ENCODE measurements around the gene FAXDC2. TPM values are rescaled to one million over a fixed set of nuclear protein-coding genes. Genes with fewer than 3 reads are reported as not detected.
"Not testable (repeated sequence)": the region's sequence is repeated elsewhere in the genome, so short reads cannot be mapped to it uniquely, and the experiment has no call there.

FAXDC2 gene
- total and polyA plus RNA-seq, 5 donors from 2014 or later = 0.21 to 4.0 (median 0.40) TPM; not detected in 2

DNA sequence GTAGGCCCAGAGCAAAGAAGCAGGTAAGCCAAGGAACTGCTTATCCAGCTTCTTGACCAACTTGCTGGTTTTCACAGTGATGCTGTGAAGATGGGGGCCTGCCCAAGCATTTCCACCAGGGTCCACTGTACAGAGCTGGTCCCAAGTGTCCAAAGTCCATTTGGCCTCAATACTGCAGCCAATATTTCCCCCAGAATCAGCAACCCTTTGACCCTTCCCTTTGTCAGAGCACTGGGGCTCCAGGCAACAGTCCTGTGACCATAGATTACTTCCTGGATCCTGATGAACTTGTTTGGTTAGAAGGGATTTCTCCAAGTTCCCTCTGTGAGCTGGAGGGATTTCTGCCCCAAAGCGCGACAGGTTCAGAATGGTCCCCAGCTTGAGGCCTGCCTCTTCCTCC, 26.3 kb downstream of the FAXDC2 start:
- ATAC-seq (ENCODE audit: low read depth in 2 of 2) = no peak
- no peak overlapping the region for H3K4me3 Mint-ChIP-seq
- Histone ChIP-seq H3K9me3 (ENCODE audit: control insufficient read depth in 2 of 2, low read length in 2 of 2) (no peaks in the 10 kb centered on the region), H3K36me3 (ENCODE audit: control insufficient read depth, insufficient read depth, low read length) (peaks cover 9% of the 10 kb centered on the region), H3K4me3 (ENCODE audit: low read depth, low read length) (no peak overlapping the region), H3K4me1 (ENCODE audit: control insufficient read depth, insufficient read depth, low read length, poor library complexity, severe bottlenecking) (peaks cover 4% of the 10 kb centered on the region), H3K27ac (ENCODE audit: insufficient read depth, low read length, poor library complexity, severe bottlenecking) (no peak overlapping the region), H3K27me3 (ENCODE audit: control insufficient read depth, insufficient read depth, low read length) (no peaks in the 10 kb centered on the region)
- no peak for DNase-seq
- no peaks in the 10 kb centered on the region for H3K9me3 Mint-ChIP-seq
- H3K4me1 Mint-ChIP-seq = peaks cover 4 to 16% (median 13%) of the 10 kb centered on the region in 4 donors
- no peaks in the 10 kb centered on the region for H3K27me3 Mint-ChIP-seq
- H3K27ac Mint-ChIP-seq = no peak overlapping the region
- H3K36me3 Mint-ChIP-seq = peaks cover 25% of the 10 kb centered on the region

DNA sequence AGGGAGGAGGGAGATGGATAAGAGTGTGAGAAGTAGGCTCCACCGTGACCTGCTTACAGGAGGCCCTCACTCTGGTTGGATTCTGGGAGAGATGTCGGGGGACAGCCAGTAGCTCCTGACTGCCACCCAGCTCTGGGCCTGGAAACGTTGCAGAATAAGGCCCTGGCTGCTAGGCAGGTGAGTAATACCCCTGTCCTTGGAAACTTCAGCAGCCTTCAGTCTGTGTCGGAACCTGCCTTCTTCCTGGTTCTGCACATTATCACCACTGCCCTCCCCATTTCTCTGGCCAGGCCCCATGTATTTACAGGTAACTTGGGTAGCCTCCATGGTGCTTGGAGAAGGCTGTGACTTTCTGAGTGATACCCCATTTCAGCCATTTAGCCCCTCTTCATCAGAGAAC, 26.8 kb downstream of the FAXDC2 start:
- peaks cover 11% of the 10 kb centered on the region for H3K36me3 ChIP-seq (ENCODE audit: control insufficient read depth, insufficient read depth, low read length)
- H3K9me3 Mint-ChIP-seq = no peaks in the 10 kb centered on the region
- no peak for ATAC-seq (ENCODE audit: low read depth in 2 of 2)
- no peak overlapping the region for H3K4me3 Mint-ChIP-seq
- no peaks in the 10 kb centered on the region for H3K27me3 Mint-ChIP-seq
- no peak overlapping the region for H3K27ac ChIP-seq (ENCODE audit: insufficient read depth, low read length, poor library complexity, severe bottlenecking)
- DNase-seq = no peak
- no peak overlapping the region for H3K4me3 ChIP-seq (ENCODE audit: low read depth, low read length)
- peaks cover 4 to 14% (median 11%) of the 10 kb centered on the region in 4 donors for H3K4me1 Mint-ChIP-seq
- H3K27ac Mint-ChIP-seq = no peak overlapping the region
- no peaks in the 10 kb centered on the region for H3K9me3 ChIP-seq (ENCODE audit: control insufficient read depth in 2 of 2, low read length in 2 of 2)
- peaks cover 28% of the 10 kb centered on the region for H3K36me3 Mint-ChIP-seq
- H3K4me1 ChIP-seq (ENCODE audit: control insufficient read depth, insufficient read depth, low read length, poor library complexity, severe bottlenecking) = no peaks in the 10 kb centered on the region
- H3K27me3 ChIP-seq (ENCODE audit: control insufficient read depth, insufficient read depth, low read length) = no peaks in the 10 kb centered on the region

DNA sequence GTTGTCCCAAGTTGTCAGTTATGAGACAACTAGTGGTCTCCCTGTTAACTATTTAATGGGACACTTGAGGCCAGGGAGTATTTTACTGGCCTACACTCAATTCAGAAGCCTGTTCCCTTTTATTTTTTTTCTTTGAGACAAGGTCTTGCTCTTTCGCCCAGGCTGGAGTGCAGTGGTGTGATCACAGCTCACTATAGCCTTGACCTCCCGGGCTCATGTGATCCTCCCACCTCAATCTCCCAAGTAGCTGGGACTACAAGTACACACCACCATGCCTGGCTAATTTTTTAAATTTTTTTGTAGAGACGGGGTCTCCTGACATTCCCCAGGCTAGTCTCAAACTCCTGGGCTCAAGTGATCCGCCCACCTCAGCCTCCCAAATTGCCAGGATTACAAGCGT, 27.5 kb downstream of the FAXDC2 start:
- not testable (repeated sequence) for H3K4me3 ChIP-seq (ENCODE audit: low read depth, low read length); H3K4me3 Mint-ChIP-seq; H3K27ac Mint-ChIP-seq; H3K27ac ChIP-seq (ENCODE audit: insufficient read depth, low read length, poor library complexity, severe bottlenecking); H3K27me3 ChIP-seq (ENCODE audit: control insufficient read depth, insufficient read depth, low read length); H3K9me3 ChIP-seq (ENCODE audit: control insufficient read depth in 2 of 2, low read length in 2 of 2); DNase-seq; H3K27me3 Mint-ChIP-seq; H3K9me3 Mint-ChIP-seq; ATAC-seq (ENCODE audit: low read depth in 2 of 2); H3K4me1 Mint-ChIP-seq; H3K4me1 ChIP-seq (ENCODE audit: control insufficient read depth, insufficient read depth, low read length, poor library complexity, severe bottlenecking)
- peaks cover 18% of the 10 kb centered on the region for H3K36me3 ChIP-seq (ENCODE audit: control insufficient read depth, insufficient read depth, low read length)
- peaks cover 31% of the 10 kb centered on the region for H3K36me3 Mint-ChIP-seq

DNA sequence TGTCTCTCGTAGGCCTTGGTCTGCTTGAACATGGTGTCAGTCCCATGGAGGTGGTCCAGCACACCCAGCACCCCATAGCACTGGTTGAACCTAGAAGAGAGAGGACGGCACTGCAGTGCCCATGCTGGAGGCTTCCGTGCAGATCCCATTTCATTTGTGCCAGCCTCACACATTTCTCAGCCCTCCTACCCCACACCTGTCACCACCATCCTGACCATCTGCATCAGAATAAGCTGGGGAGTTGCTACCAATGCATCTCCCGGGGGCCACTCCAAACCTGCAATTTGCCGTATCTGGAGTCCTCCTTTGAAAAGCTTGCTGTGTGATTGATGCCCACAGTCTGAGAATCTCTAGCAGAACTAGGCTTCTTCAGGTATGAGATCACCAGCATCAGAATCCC, 30.0 kb downstream of the FAXDC2 start:
- H3K27me3 Mint-ChIP-seq = no peaks in the 10 kb centered on the region
- Histone ChIP-seq H3K27me3 (ENCODE audit: control insufficient read depth, insufficient read depth, low read length) (no peaks in the 10 kb centered on the region), H3K4me1 (ENCODE audit: control insufficient read depth, insufficient read depth, low read length, poor library complexity, severe bottlenecking) (no peaks in the 10 kb centered on the region), H3K9me3 (ENCODE audit: control insufficient read depth in 2 of 2, low read length in 2 of 2) (no peaks in the 10 kb centered on the region), H3K27ac (ENCODE audit: insufficient read depth, low read length, poor library complexity, severe bottlenecking) (no peak overlapping the region), H3K36me3 (ENCODE audit: control insufficient read depth, insufficient read depth, low read length) (peaks cover 42% of the 10 kb centered on the region), H3K4me3 (ENCODE audit: low read depth, low read length) (no peak overlapping the region)
- H3K27ac Mint-ChIP-seq = peak overlapping the region in 1 of 3 donors; percentile 74
- DNase-seq (no peak), ATAC-seq (ENCODE audit: low read depth in 2 of 2) (no peak)
- no peak overlapping the region for H3K4me3 Mint-ChIP-seq
- no peaks in the 10 kb centered on the region for H3K9me3 Mint-ChIP-seq
- H3K4me1 Mint-ChIP-seq = peaks cover 0 to 9% (median 2%) of the 10 kb centered on the region in 4 donors
- peaks cover 41% of the 10 kb centered on the region for H3K36me3 Mint-ChIP-seq

DNA sequence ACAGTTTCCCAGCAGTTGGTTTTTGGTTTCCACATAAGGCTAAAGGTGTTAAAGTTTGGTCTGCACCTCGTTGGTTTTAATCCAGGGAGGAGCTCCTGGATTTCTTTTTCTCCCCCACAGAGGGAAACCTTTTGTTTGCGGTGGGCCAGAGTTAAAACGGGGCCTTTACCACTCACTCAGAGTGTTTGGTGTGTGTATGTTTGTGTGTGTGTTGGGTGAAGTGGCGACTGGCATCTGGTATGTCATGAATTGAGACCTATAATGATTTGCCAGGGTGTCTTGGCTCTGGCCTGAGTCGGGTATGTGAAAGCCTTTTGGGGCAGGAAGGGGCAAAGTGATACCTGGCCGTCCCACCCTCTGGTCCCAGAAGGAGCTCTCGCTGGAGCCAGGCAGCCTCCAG, 30.9 kb downstream of the FAXDC2 start:
- no peaks in the 10 kb centered on the region for H3K4me1 ChIP-seq (ENCODE audit: control insufficient read depth, insufficient read depth, low read length, poor library complexity, severe bottlenecking)
- H3K4me3 ChIP-seq (ENCODE audit: low read depth, low read length) = no peak overlapping the region
- no peaks in the 10 kb centered on the region for H3K9me3 ChIP-seq (ENCODE audit: control insufficient read depth in 2 of 2, low read length in 2 of 2)
- Mint-ChIP-seq H3K27me3 (no peaks in the 10 kb centered on the region), H3K9me3 (no peaks in the 10 kb centered on the region), H3K4me1 (peaks cover 0 to 9% (median 4%) of the 10 kb centered on the region in 4 donors), H3K36me3 (peaks cover 45% of the 10 kb centered on the region), H3K4me3 (no peak overlapping the region), H3K27ac (no peak overlapping the region)
- H3K27ac ChIP-seq (ENCODE audit: insufficient read depth, low read length, poor library complexity, severe bottlenecking) = no peak overlapping the region
- peaks cover 50% of the 10 kb centered on the region for H3K36me3 ChIP-seq (ENCODE audit: control insufficient read depth, insufficient read depth, low read length)
- no peak for DNase-seq
- no peaks in the 10 kb centered on the region for H3K27me3 ChIP-seq (ENCODE audit: control insufficient read depth, insufficient read depth, low read length)
- no peak for ATAC-seq (ENCODE audit: low read depth in 2 of 2)

DNA sequence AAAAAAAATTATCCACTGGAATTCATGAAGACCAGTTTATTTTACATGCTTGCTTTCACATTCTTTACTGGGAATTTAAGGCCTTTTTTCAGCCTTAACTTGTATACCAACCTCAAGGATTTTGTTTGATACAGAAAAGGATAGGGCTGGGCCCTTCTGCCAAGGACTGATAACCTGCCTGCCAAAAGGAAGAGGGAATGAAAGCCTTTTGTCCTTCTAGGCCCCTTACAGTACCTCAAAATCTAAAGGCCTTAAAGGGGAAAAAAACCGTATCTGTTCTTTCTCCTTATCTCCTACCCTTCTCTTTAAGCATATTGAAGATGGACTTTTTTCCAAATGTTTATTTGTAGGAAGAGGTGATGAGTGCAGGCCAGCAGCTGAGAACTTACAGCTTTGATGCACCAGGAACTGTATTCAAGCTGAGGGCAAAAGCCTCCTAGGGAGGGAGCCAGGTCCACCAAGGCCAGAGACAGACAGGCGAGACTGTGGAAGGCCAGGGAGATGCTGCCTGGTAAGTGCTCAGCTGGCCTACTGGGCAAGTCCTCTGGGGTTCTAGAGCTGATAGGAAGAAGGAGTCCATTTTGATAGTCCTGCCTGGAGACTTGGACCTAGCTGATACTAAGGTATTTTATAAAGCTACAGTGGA, 31.8 kb downstream of the FAXDC2 start:
- H3K36me3 Mint-ChIP-seq = peaks cover 47% of the 10 kb centered on the region
- ATAC-seq (ENCODE audit: low read depth in 2 of 2) = no peak
- H3K4me1 Mint-ChIP-seq = peaks cover 0 to 9% (median 6%) of the 10 kb centered on the region in 4 donors

DNA sequence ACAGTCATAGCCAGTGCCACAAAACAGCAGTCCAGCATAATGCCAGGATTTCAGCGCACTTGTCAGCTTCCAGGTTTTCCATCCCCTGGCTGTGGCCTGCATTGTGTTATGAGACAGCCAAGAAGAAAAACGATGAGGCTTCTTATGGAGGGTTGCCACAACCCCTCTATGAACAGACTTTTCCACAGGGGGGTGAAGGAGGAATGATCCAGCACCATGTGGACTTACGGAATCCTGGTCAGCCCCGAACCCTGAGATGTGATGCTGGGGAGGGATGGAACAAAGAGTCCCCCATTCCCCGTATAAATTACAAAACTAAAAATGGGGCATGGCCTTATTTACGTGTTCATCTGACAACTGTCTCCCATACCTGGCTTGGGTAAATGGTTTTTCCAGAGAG, 32.6 kb downstream of the FAXDC2 start:
- no peaks in the 10 kb centered on the region for H3K27me3 ChIP-seq (ENCODE audit: control insufficient read depth, insufficient read depth, low read length)
- Mint-ChIP-seq H3K4me1 (peaks cover 0 to 12% (median 10%) of the 10 kb centered on the region in 4 donors), H3K27me3 (no peaks in the 10 kb centered on the region), H3K36me3 (peaks cover 47% of the 10 kb centered on the region), H3K4me3 (no peak overlapping the region), H3K9me3 (no peaks in the 10 kb centered on the region), H3K27ac (peak overlapping the region in 1 of 3 donors; percentile 59)
- DNase-seq (no peak), ATAC-seq (ENCODE audit: low read depth in 2 of 2) (no peak)
- no peak overlapping the region for H3K27ac ChIP-seq (ENCODE audit: insufficient read depth, low read length, poor library complexity, severe bottlenecking)
- H3K4me3 ChIP-seq (ENCODE audit: low read depth, low read length) = no peak overlapping the region
- H3K36me3 ChIP-seq (ENCODE audit: control insufficient read depth, insufficient read depth, low read length) = peaks cover 61% of the 10 kb centered on the region
- no peaks in the 10 kb centered on the region for H3K9me3 ChIP-seq (ENCODE audit: control insufficient read depth in 2 of 2, low read length in 2 of 2)
- H3K4me1 ChIP-seq (ENCODE audit: control insufficient read depth, insufficient read depth, low read length, poor library complexity, severe bottlenecking) = peaks cover 10% of the 10 kb centered on the region

More for the DNA sequence above, 31.8 kb downstream of the FAXDC2 start:
- no peak overlapping the region for H3K27ac ChIP-seq (ENCODE audit: insufficient read depth, low read length, poor library complexity, severe bottlenecking)
- no peaks in the 10 kb centered on the region for H3K9me3 ChIP-seq (ENCODE audit: control insufficient read depth in 2 of 2, low read length in 2 of 2)
- H3K27me3 ChIP-seq (ENCODE audit: control insufficient read depth, insufficient read depth, low read length) = no peaks in the 10 kb centered on the region
- no peaks in the 10 kb centered on the region for H3K9me3 Mint-ChIP-seq
- H3K4me3 ChIP-seq (ENCODE audit: low read depth, low read length) = no peak overlapping the region
- peak overlapping the region in 2 of 3 donors; percentile 59 to 78 for H3K27ac Mint-ChIP-seq
- DNase-seq = no peak
- peaks cover 54% of the 10 kb centered on the region for H3K36me3 ChIP-seq (ENCODE audit: control insufficient read depth, insufficient read depth, low read length)
- no peaks in the 10 kb centered on the region for H3K27me3 Mint-ChIP-seq
- H3K4me3 Mint-ChIP-seq = no peak overlapping the region
- peaks cover 6% of the 10 kb centered on the region for H3K4me1 ChIP-seq (ENCODE audit: control insufficient read depth, insufficient read depth, low read length, poor library complexity, severe bottlenecking)

DNA sequence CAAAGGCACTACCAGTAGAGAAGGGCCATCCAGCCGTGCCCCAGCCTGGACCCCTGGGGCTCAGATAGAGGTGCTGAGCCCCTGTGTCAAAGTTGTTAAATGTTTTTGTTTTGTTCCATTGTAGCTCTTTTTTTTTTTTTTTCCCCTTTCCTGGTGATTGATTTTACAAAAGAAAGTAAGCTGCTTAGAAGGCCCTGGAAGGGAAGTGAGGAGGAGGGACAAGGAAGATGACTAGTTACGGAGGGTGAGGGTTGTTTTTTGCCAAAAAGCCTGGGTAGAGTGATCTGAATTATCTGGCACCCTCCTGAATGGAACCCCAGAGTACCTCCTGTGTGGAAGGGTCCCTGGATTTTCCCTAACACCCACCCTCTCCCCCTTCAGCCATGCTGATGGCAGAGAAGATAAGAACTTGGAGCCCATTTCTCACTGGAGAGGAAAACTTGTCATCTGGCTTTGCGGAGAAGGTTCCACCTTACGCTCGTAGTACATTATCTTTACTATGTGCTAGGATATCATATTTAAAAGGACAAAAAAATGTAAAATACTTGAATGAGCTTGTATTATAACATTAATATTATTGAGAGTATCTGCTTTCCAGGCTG, 33.4 kb downstream of the FAXDC2 start:
- DNase-seq = no peak
- Mint-ChIP-seq H3K27me3 (no peaks in the 10 kb centered on the region), H3K4me3 (no peak overlapping the region), H3K9me3 (no peaks in the 10 kb centered on the region), H3K27ac (peak overlapping the region in 2 of 3 donors; percentile 59 to 71), H3K4me1 (peaks cover 3 to 19% (median 11%) of the 10 kb centered on the region in 4 donors), H3K36me3 (peaks cover 47% of the 10 kb centered on the region)
- Histone ChIP-seq H3K27me3 (ENCODE audit: control insufficient read depth, insufficient read depth, low read length) (no peaks in the 10 kb centered on the region), H3K36me3 (ENCODE audit: control insufficient read depth, insufficient read depth, low read length) (peaks cover 62% of the 10 kb centered on the region), H3K27ac (ENCODE audit: insufficient read depth, low read length, poor library complexity, severe bottlenecking) (no peak overlapping the region), H3K9me3 (ENCODE audit: control insufficient read depth in 2 of 2, low read length in 2 of 2) (no peaks in the 10 kb centered on the region), H3K4me1 (ENCODE audit: control insufficient read depth, insufficient read depth, low read length, poor library complexity, severe bottlenecking) (peaks cover 10% of the 10 kb centered on the region), H3K4me3 (ENCODE audit: low read depth, low read length) (no peak overlapping the region)
- no peak for ATAC-seq (ENCODE audit: low read depth in 2 of 2)

Data from CD4-positive, CD25-positive, alpha-beta regulatory T cell (primary cell).